Body of pancreas (tissue), 4 donors: ENCODE data around the gene ARL6IP4. TPM values are rescaled to one million over a fixed set of nuclear protein-coding genes. Genes with fewer than 3 reads are reported as not detected.

ENCODE experiments used
- ATAC-seq: fragments of 150-250 bp; one replicate; pipeline ENCODE4 v1.9.1; 2016
- DNase-seq, 4 donors: peaks; one replicate each; pipeline ENCODE4 v3.0.0-alpha.2; 2019
- H3K27ac ChIP-seq, 4 donors: fragments of 200-600 bp; sonication (generic); 1 replicate in 3 of 4; 2 replicates in 1 of 4; pipeline versions ENCODE4 v1.5.1 to v1.6.1; 2016 to 2019; ENCODE audit warnings: mild to moderate bottlenecking in 1 of 4, mixed read lengths in 1 of 4, moderate library complexity in 1 of 4
- H3K27me3 ChIP-seq, 2 donors: fragments of 200-600 bp; sonication (generic); one replicate each; pipeline ENCODE4 v1.6.0; 2016; ENCODE audit warnings: mild to moderate bottlenecking in 1 of 2
- H3K36me3 ChIP-seq, 2 donors: fragments of 200-600 bp; sonication (generic); replicated peaks in 1 of 2; 2 replicates each; pipeline ENCODE4 v1.5.1; 2016; ENCODE audit warnings: low read depth in 2 of 2; ENCODE audit not compliant: insufficient read depth in 1 of 2
- H3K4me1 ChIP-seq: fragments of 200-600 bp; sonication (generic); one replicate; pipeline ENCODE4 v1.6.0; 2016
- H3K4me3 ChIP-seq, 2 donors: fragments of 200-600 bp; sonication (generic); 1 replicate in 1 of 2; 2 replicates in 1 of 2; pipeline ENCODE4 v1.5.1; 2016 to 2019
- H3K9me3 ChIP-seq, 3 donors: fragments of 200-600 bp; sonication (generic); 1 replicate in 2 of 3; 2 replicates in 1 of 3; pipeline ENCODE4 v1.5.1; 2016
- POLR2A ChIP-seq, 3 donors: fragments of 450-650 bp; IDR thresholded peaks; one replicate each; pipeline ENCODE4 v1.6.1; 2016; ENCODE audit warnings: antibody characterized with exemption in 3 of 3, mild to moderate bottlenecking in 2 of 3
- WGBS, 2 donors: methylation state at CpG; one replicate each; pipeline ENCODE4 v1.1.5; 2017; 5-methylcytosine and 5-hydroxymethylcytosine counted together
- intact Hi-C: fragments of 100-400 bp; cut with DNase I; formaldehyde crosslinking; loops from one replicate; pipeline ENCODE4 v1.15.1; 2023
- total RNA-seq, 2 donors: library from RNA; depleted of rRNA; stranded (reverse); fragments of >200 nt; gene quantifications; one replicate each; pipeline ENCODE4 v1.1.0, GENCODE V29; 2016
- TF ChIP-seq, protein P1 (sequence below), 7 experiments: fragments of 450-650 bp in 4 of 7; fragments of 200-600 bp in 3 of 7; sonication (generic) in 3 of 7; IDR thresholded peaks; one replicate each; pipeline ENCODE4 v1.5.1; 2016 to 2019; ENCODE audit warnings: antibody characterized with exemption in 7 of 7

The ARL6IP4 gene
- total RNA-seq, 2 donors from 2014 or later = 215 to 237 TPM

DNA sequence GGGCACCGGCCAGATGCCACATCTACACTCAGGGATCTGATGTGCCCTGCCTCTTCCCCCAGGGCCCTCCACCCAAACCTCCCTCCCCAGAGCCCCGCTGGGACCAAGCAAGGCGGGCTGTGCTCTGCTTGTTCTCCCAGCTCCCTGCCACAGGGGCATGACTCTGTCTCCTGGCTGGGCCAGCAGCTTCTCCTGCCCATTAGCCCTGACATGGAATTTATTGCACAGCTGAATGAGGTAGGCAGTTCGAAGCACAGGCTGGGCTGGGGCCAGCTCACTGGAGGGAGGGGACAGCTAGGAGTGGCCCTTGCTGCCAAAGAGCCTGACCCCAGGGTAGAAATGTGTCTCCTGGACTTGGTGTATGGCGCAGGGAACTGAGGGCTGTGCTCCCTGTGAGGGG, 42.4 kb downstream of the ARL6IP4 start:
- intact Hi-C loops = no loop called here
- H3K4me1 ChIP-seq = no peaks in the 10 kb centered on the region
- WGBS, 2 donors = 85 to 100% methylated on average over 2 to 5 of the region's 5 CpGs
- no peak overlapping the region for H3K27ac ChIP-seq
- no peak for ATAC-seq
- TF ChIP-seq, protein P1, sequence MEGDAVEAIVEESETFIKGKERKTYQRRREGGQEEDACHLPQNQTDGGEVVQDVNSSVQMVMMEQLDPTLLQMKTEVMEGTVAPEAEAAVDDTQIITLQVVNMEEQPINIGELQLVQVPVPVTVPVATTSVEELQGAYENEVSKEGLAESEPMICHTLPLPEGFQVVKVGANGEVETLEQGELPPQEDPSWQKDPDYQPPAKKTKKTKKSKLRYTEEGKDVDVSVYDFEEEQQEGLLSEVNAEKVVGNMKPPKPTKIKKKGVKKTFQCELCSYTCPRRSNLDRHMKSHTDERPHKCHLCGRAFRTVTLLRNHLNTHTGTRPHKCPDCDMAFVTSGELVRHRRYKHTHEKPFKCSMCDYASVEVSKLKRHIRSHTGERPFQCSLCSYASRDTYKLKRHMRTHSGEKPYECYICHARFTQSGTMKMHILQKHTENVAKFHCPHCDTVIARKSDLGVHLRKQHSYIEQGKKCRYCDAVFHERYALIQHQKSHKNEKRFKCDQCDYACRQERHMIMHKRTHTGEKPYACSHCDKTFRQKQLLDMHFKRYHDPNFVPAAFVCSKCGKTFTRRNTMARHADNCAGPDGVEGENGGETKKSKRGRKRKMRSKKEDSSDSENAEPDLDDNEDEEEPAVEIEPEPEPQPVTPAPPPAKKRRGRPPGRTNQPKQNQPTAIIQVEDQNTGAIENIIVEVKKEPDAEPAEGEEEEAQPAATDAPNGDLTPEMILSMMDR (IDR thresholded peaks at IDR 0.05) = no peak
- no peak for TF ChIP-seq POLR2A (IDR thresholded peaks at IDR 0.05)
- no peaks in the 10 kb centered on the region for H3K9me3 ChIP-seq
- no peaks in the 10 kb centered on the region for H3K36me3 ChIP-seq
- H3K4me3 ChIP-seq = no peak overlapping the region
- no peak for DNase-seq
- no peaks in the 10 kb centered on the region for H3K27me3 ChIP-seq

DNA sequence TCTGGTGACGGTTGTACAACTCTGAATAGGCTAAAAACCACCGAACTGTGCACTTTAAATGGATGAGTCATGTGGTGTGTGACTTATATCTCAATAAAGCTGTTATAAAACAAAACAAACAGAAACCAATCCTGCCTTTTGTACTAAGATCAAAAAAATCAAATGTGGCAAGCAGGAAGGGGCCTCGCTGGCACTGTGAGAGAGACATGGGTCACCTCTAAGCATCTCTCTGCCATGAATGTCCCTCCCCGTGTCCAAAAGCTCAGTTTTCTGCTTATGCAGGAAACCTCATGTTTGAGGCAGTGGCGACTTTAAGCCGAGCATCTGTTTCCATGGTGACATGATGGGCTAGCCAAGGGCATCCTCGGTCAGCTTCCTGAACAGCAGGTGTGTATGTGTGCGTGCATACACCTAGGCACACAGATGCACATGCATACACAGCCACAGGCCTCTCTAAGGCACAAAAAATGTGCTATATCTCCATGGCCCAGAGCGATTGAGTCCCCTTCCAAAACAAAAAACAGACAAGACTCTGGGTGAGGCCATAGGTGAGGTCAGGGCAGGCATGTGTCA, 44.4 kb downstream of the ARL6IP4 start:
- Histone ChIP-seq H3K4me3 (no peak overlapping the region), H3K9me3 (no peaks in the 10 kb centered on the region), H3K27me3 (no peaks in the 10 kb centered on the region), H3K27ac (no peak overlapping the region), H3K36me3 (no peaks in the 10 kb centered on the region), H3K4me1 (no peaks in the 10 kb centered on the region)
- DNase-seq (no peak), ATAC-seq (no peak)
- 67 to 81% methylated on average over 7 to 9 of the region's 9 CpGs for WGBS, 2 donors
- TF ChIP-seq POLR2A (IDR thresholded peaks at IDR 0.05) = no peak
- TF ChIP-seq, protein P1 (IDR thresholded peaks at IDR 0.05) = no peak
- intact Hi-C loops = no loop called here

DNA sequence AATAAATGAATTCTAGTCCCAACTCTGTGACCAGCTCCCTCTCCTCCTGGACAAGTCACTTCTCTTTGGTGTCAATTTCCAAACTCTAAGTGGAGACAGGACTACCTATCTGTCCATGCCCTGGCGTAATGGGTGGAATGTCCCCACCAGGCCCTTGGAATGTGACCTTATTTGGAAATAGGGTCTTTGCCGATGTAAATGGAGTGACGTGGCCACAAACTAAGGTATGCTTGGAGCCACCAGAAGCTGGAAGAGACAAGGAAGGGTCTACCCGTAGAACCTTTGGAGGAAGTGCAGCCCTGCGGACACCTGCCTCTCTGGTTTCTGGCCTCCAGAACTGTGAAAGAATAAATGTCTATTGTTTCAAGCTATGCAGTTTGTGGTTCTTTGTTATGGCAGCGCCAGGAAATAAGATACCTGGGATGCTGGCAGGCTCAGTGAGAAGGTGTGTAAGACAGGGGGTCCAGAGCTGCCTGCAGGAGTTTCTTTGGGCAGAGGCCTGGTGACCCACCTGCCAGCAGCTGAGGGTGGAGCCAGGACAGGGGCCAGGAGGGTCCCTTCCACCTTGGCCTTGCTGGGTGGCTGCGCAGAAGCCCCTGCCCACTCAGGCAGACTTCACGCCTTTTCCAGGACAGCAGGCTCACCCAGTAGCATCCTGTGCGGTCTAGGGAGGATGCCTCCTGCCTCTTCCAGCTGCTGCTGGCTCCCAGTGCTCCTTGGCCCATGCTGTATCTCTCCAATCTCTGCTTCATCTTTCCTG, 45.8 kb downstream of the ARL6IP4 start:
- TF ChIP-seq POLR2A (IDR thresholded peaks at IDR 0.05) = no peak
- TF ChIP-seq, protein P1 (IDR thresholded peaks at IDR 0.05) = no peak
- H3K4me1 ChIP-seq = no peaks in the 10 kb centered on the region
- no peaks in the 10 kb centered on the region for H3K36me3 ChIP-seq
- H3K9me3 ChIP-seq = no peaks in the 10 kb centered on the region
- ATAC-seq (no peak), DNase-seq (no peak)
- H3K4me3 ChIP-seq = no peak overlapping the region
- intact Hi-C loops = no loop called here
- no peak overlapping the region for H3K27ac ChIP-seq
- 84 to 88% methylated on average over 9 of the region's 9 CpGs for WGBS, 2 donors
- H3K27me3 ChIP-seq = no peaks in the 10 kb centered on the region

DNA sequence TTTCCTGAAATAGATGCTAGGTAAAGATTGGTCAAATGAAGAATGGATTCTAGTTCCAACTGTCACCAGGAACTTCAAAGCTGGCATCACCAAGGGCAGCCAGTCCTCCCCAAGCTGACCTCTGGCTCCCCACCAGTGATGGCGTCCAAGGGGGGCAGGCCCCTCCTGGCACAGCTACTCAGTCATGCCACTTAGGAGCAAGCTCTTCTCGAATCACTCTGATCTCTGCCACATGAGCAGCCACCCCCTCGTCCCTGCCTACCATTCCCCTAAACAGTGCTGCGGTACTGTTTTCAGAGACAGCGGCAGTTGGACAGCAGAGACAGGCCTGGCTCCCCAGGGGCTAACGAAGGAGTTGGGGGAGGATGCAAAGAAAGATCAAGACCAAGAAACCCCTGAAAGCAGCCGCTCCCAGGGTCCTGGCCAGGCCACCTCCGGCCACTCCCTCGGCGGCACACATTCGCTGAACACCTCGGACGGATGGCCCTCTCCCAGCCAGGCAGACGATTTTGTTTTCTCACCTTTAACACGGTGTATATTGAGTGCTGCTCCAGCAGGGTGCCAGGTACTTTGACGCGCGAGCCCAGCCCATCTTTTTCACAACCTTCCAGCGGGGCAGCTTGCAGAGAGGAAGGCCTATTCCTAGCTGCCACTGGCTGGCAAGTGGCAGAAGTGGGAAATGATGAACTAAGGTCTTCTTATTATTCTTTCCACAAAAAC, 47.4 kb downstream of the ARL6IP4 start:
- 77 to 90% methylated on average over 16 to 19 of the region's 19 CpGs for WGBS, 2 donors
- Histone ChIP-seq H3K4me1 (no peaks in the 10 kb centered on the region), H3K27me3 (no peaks in the 10 kb centered on the region), H3K27ac (no peak overlapping the region), H3K36me3 (no peaks in the 10 kb centered on the region), H3K9me3 (no peaks in the 10 kb centered on the region), H3K4me3 (no peak overlapping the region)
- TF ChIP-seq, protein P1 (IDR thresholded peaks at IDR 0.05) = no peak
- no peak for TF ChIP-seq POLR2A (IDR thresholded peaks at IDR 0.05)
- DNase-seq (no peak), ATAC-seq (no peak)
- intact Hi-C loops = no loop called here
